G401.6 (cell line): ENCODE measurements around the gene RAB11FIP3.
"Not testable (repeated sequence)": the region's sequence is repeated elsewhere in the genome, so short reads cannot be mapped to it uniquely, and the experiment has no call there.

Experiments used
- FAIRE-seq: peaks from 2 replicates; lab custom pipeline; 2012; peaks lifted over from hg19 to GRCh38; lab: Jason Lieb, UNC

The RAB11FIP3 gene

GRCh38 chr16:425082-425718 is at the start of gene RAB11FIP3:
Gene RAB11FIP3 (plus strand): TSS chr16:425649. CDS start chr16:426007, 358 bp downstream.
- FAIRE-seq = no peak

GRCh38 chr16:375927-376816 is 49.3 kb upstream of the RAB11FIP3 start:
- FAIRE-seq = no peak

- FAIRE-seq = no peak
Measured at GRCh38 chr16:376817-377418, 48.5 kb upstream of the RAB11FIP3 start.

- no peak for FAIRE-seq
Measured at GRCh38 chr16:377419-377951, 48.0 kb upstream of the RAB11FIP3 start.

GRCh38 chr16:378113-378820 is 47.2 kb upstream of the RAB11FIP3 start:
- not testable (repeated sequence) for FAIRE-seq

- no peak for FAIRE-seq
Measured at GRCh38 chr16:378821-379182, 46.6 kb upstream of the RAB11FIP3 start.

GRCh38 chr16:379183-379960 is 46.1 kb upstream of the RAB11FIP3 start:
- no peak for FAIRE-seq

GRCh38 chr16:379961-380761 is 45.3 kb upstream of the RAB11FIP3 start:
- FAIRE-seq = no peak

GRCh38 chr16:380762-381011 is 44.8 kb upstream of the RAB11FIP3 start:
- no peak for FAIRE-seq

GRCh38 chr16:381012-381788 is 44.2 kb upstream of the RAB11FIP3 start:
- no peak for FAIRE-seq

GRCh38 chr16:381789-382717 is 43.4 kb upstream of the RAB11FIP3 start, which contains the start of gene PGAP6:
Gene PGAP6 (minus strand): TSS chr16:381978. CDS start chr16:381821, 157 bp downstream.
- no peak for FAIRE-seq

GRCh38 chr16:383326-384051 is 42.0 kb upstream of the RAB11FIP3 start:
- FAIRE-seq = no peak

- FAIRE-seq = peak; percentile 89
Measured at GRCh38 chr16:386641-387156, 38.8 kb upstream of the RAB11FIP3 start.

GRCh38 chr16:387761-388666 is 37.4 kb upstream of the RAB11FIP3 start:
- not testable (repeated sequence) for FAIRE-seq

- no peak for FAIRE-seq
Measured at GRCh38 chr16:389352-389751, 36.1 kb upstream of the RAB11FIP3 start.

- FAIRE-seq = no peak
Measured at GRCh38 chr16:391885-392335, 33.5 kb upstream of the RAB11FIP3 start.
